ENCODE results near the gene CHN1. TPM values are rescaled to one million over a fixed set of nuclear protein-coding genes. Genes with fewer than 3 reads are reported as not detected.

CHN1 gene
- total and polyA plus RNA-seq, 2 of the 8 experiments (the other 6 are each of a cell fraction or from before 2014, with no cell fraction given) = 54.0 to 65.7 TPM

- no peak overlapping the region for H2BK12ac ChIP-seq (ENCODE audit: low read depth, low read length)
- peaks cover 0 to 17% (median 11%) of the 10 kb centered on the region in 4 experiments; a peak in 4 of 7 replicates for H3K4me1 ChIP-seq (replicated peaks in 1 of 4; ENCODE audit: control insufficient read depth in 3 of 4, insufficient read depth in 4 of 4, low read length in 3 of 4)
- no peak overlapping the region for H3K23ac ChIP-seq (ENCODE audit: insufficient read length)
- H2BK5ac ChIP-seq (ENCODE audit: low read depth, low read length) = no peak overlapping the region
- H3K9ac ChIP-seq (replicated peaks in 1 of 4; ENCODE audit: extremely low read depth in 1 of 4, low read depth in 3 of 4, low read length in 3 of 4) = no peak overlapping the region
- H3K36me3 ChIP-seq (ENCODE audit: control insufficient read depth in 2 of 4, insufficient read depth in 4 of 4, low read length in 3 of 4) = no peaks in the 10 kb centered on the region
- H3K4ac ChIP-seq (replicated peaks; ENCODE audit: insufficient read length, low read depth, low read length) = no peak overlapping the region
- no peak overlapping the region for H2AFZ ChIP-seq (ENCODE audit: low read length)
- CTCF ChIA-PET (ENCODE audit: partially characterized antibody) = interaction anchor here (0.6 to 2.2 kb wide), 8 partner anchors 32 to 307 kb away, joined by 3 to 11 read pairs (median 4); no protein-coding TSS in a partner anchor
- no peak overlapping the region for H2BK15ac ChIP-seq (ENCODE audit: low read length)
- H4K20me1 ChIP-seq (replicated peaks in 1 of 2; ENCODE audit: control insufficient read depth in 1 of 2, insufficient read depth in 2 of 2, low read length in 2 of 2) = peaks cover 0 to 3% of the 10 kb centered on the region in 2 experiments
- H2BK120ac ChIP-seq (replicated peaks; ENCODE audit: low read depth, low read length) = no peak overlapping the region
- H3K4me2 ChIP-seq (ENCODE audit: insufficient read depth in 1 of 2, low read depth in 2 of 2, low read length in 2 of 2) = peak overlapping the region; percentile 64 to 87
- FAIRE-seq (no peak), DNase-seq (ENCODE audit: low read depth in 1 of 2, low spot score in 2 of 2) (no peak)
- H4K5ac ChIP-seq (ENCODE audit: insufficient read length, low read depth, low read length) = no peak overlapping the region
- TF ChIP-seq SIX5 (IDR thresholded peaks at IDR 0.05; ENCODE audit: low read depth, low read length) = no peak
- TF ChIP-seq TCF12 (IDR thresholded peaks at IDR 0.05; ENCODE audit: low read depth, low read length) = no peak
- no peak for TF ChIP-seq MAX (IDR thresholded peaks at IDR 0.05)
- no peak for TF ChIP-seq POLR2AphosphoS5 (IDR thresholded peaks at IDR 0.05; ENCODE audit: low read depth, low read length)
- TF ChIP-seq GTF2F1 (IDR thresholded peaks at IDR 0.05; ENCODE audit: borderline replicate concordance, low read depth, low read length) = no peak
- TF ChIP-seq SAP30 (IDR thresholded peaks at IDR 0.05; ENCODE audit: insufficient read depth, insufficient replicate concordance, low read length) = no peak
- TF ChIP-seq KDM4A (IDR thresholded peaks at IDR 0.05; ENCODE audit: low read depth, low read length, severe bottlenecking) = no peak
- no peak for TF ChIP-seq FOSL1 (IDR thresholded peaks at IDR 0.05; ENCODE audit: insufficient read depth, low read depth, low read length)
- H3K23me2 ChIP-seq (ENCODE audit: low read depth, low read length) = no peaks in the 10 kb centered on the region; the same call in 1 of the 2 replicates
- no peak overlapping the region for H4K91ac ChIP-seq (replicated peaks; ENCODE audit: insufficient read length, low read length)
- peaks cover 0 to 32% of the 10 kb centered on the region in 2 experiments; a peak in 3 of 4 replicates for H3K79me2 ChIP-seq (ENCODE audit: control insufficient read depth in 1 of 2, insufficient read depth in 2 of 2, low read length in 2 of 2)
- H3K4me3 ChIP-seq (ENCODE audit: extremely low read depth in 1 of 4, insufficient read depth in 2 of 4, low read depth in 3 of 4, low read length in 4 of 4) = peak overlapping the region; percentile 60 to 77 (median 76); a peak in 5 of 8 replicates
- H2AK5ac ChIP-seq (ENCODE audit: low read depth, low read length) = no peak overlapping the region
- no peaks in the 10 kb centered on the region for H3K27me3 ChIP-seq (replicated peaks in 1 of 4; ENCODE audit: control insufficient read depth in 3 of 4, extremely low read depth in 1 of 4, insufficient read depth in 3 of 4, low read length in 3 of 4)
- H3K18ac ChIP-seq (ENCODE audit: extremely low read depth, low read length) = no peak overlapping the region
- H2BK20ac ChIP-seq (ENCODE audit: low read length) = no peak overlapping the region
- POLR2A ChIA-PET (ENCODE audit: partially characterized antibody) = interaction anchor here (0.6 to 2.0 kb wide), 9 partner anchors 12 to 293 kb away, joined by 3 to 14 read pairs (median 5); no protein-coding TSS in a partner anchor
- no peaks in the 10 kb centered on the region for H3K9me3 ChIP-seq (ENCODE audit: insufficient read depth in 2 of 2, low read depth in 1 of 2, low read length in 1 of 2)
- no peak overlapping the region for H3K27ac ChIP-seq (ENCODE audit: low read depth, low read length)
- no peaks in the 10 kb centered on the region for H3K79me1 ChIP-seq (ENCODE audit: low read depth, low read length)
- H4K8ac ChIP-seq (ENCODE audit: extremely low read depth, insufficient read depth, low read length) = no peak overlapping the region
- 65% methylated on average over 2 of the region's 2 CpGs; no CpG with 5 or more reads in 1 of the 2 experiments for WGBS, 2 experiments (ENCODE audit: extremely low coverage in 1 of 2, insufficient coverage in 1 of 2, insufficient read length in 1 of 2, insufficient replicate concordance in 2 of 2, low coverage in 1 of 2, low lambda C conversion rate in 2 of 2, missing lambda C conversion rate in 1 of 2)
- no peak overlapping the region for H3K14ac ChIP-seq (ENCODE audit: insufficient read length)
- no peak overlapping the region for H3K56ac ChIP-seq (replicated peaks; ENCODE audit: insufficient read length, low read depth, low read length)
Observed at GRCh38 chr2:175006281-175006680, 1.1 kb upstream of the CHN1 start.

All from H1 (cell line).